Stimulated activated CD8-positive, alpha-beta memory T cell treated with anti-CD3 and anti-CD28 coated beads, Interleukin-7, amount 100 ng/mL, for 4 hours (primary cell): ENCODE data around the gene TBC1D10B.
"Not testable (repeated sequence)": the region's sequence is repeated elsewhere in the genome, so short reads cannot be mapped to it uniquely, and the experiment has no call there.

Experiments used
- DNase-seq, 2 donors: peaks; one replicate each; pipeline ENCODE4 v3.0.0-alpha.2; 2020; ENCODE audit warnings: low read depth in 2 of 2

The TBC1D10B gene

GRCh38 chr16:30397776-30398660 is 27.7 kb upstream of the TBC1D10B start:
- DNase-seq, result no peak

- no peak for DNase-seq
Observed at GRCh38 chr16:30397056-30397455, 26.8 kb upstream of the TBC1D10B start.

- DNase-seq, result not testable (repeated sequence)
Observed at GRCh38 chr16:30396627-30397026, 26.3 kb upstream of the TBC1D10B start.

- DNase-seq, result no peak
Observed at GRCh38 chr16:30395992-30396585, 25.8 kb upstream of the TBC1D10B start.

- peak in 1 of 2 donors; percentile 60 for DNase-seq
Observed at GRCh38 chr16:30395155-30395991, 25.1 kb upstream of the TBC1D10B start, which contains the start of gene ZNF48. Gene ZNF48, plus strand, starts transcription at chr16:30395420. Its CDS starts 375 bp downstream, at chr16:30395795.

- no peak for DNase-seq
Observed at GRCh38 chr16:30394592-30395154, 24.4 kb upstream of the TBC1D10B start.

GRCh38 chr16:30383521-30383920 is 13.2 kb upstream of the TBC1D10B start:
- no peak for DNase-seq

GRCh38 chr16:30382111-30382881 is 12.0 kb upstream of the TBC1D10B start, which contains the start of gene SEPTIN1:
Gene SEPTIN1, minus strand, starts transcription at chr16:30382561. Its CDS starts 19 bp downstream, at chr16:30382542.
- DNase-seq, result peak; percentile 63 to 71

GRCh38 chr16:30381291-30382041 is 11.2 kb upstream of the TBC1D10B start:
- no peak for DNase-seq

GRCh38 chr16:30380803-30381208 is 10.5 kb upstream of the TBC1D10B start:
- no peak for DNase-seq

- DNase-seq, result no peak
Observed at GRCh38 chr16:30380072-30380802, 9.9 kb upstream of the TBC1D10B start.

- no peak for DNase-seq
Observed at GRCh38 chr16:30379158-30379783, 9.0 kb upstream of the TBC1D10B start.

- peak; percentile 97 to 99 for DNase-seq
Observed at GRCh38 chr16:30378236-30379157, 8.2 kb upstream of the TBC1D10B start.

- DNase-seq, result peak; percentile 83
Observed at GRCh38 chr16:30377812-30378235, 7.5 kb upstream of the TBC1D10B start.

GRCh38 chr16:30377050-30377811 is 6.9 kb upstream of the TBC1D10B start:
- DNase-seq, result no peak

GRCh38 chr16:30376461-30376902 is 6.2 kb upstream of the TBC1D10B start:
- DNase-seq, result no peak

- no peak for DNase-seq
Observed at GRCh38 chr16:30375864-30376263, 5.6 kb upstream of the TBC1D10B start.
